Measurements from ENCODE around the gene PDE6A.
"Not testable (repeated sequence)": the region's sequence is repeated elsewhere in the genome, so short reads cannot be mapped to it uniquely, and the experiment has no call there.

The PDE6A gene

DNA sequence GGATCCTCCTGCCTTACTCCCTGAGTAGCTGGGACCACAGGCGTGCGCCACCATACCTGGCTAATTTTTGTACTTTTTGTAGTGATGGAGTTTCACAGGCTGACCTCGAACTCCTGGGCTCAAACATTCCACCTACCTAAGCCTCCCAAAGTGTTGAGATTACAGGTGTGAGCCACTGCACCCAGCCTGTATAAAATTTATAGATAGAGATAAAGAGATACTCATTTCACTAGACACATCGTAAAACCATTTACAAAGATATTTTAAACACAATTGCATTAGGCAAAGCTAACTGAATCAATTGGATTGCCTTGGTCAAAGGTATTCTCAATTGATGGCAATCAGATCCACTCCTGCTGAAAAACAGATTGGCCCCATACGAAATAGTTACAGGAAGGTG, 52.0 kb downstream of the PDE6A start:
- no peak for DNase-seq

DNA sequence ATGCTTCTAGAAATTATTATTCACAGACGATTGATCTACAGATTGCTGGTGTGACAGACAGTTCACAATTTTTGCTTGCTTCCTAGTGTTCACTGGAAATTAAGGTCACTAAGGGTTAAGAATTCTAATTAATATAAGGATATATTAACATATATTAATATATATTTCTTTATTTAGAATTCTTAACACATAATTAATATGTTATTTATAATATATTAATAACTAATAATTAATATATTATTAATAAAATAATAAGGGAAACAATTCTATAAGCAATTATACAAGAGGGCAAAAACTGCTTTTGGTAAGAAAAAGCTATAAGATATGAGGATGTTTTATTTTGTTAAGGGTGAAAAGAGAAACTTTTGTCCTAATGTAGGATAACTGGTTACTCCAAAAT, 56.3 kb downstream of the PDE6A start:
- no peak for DNase-seq

DNA sequence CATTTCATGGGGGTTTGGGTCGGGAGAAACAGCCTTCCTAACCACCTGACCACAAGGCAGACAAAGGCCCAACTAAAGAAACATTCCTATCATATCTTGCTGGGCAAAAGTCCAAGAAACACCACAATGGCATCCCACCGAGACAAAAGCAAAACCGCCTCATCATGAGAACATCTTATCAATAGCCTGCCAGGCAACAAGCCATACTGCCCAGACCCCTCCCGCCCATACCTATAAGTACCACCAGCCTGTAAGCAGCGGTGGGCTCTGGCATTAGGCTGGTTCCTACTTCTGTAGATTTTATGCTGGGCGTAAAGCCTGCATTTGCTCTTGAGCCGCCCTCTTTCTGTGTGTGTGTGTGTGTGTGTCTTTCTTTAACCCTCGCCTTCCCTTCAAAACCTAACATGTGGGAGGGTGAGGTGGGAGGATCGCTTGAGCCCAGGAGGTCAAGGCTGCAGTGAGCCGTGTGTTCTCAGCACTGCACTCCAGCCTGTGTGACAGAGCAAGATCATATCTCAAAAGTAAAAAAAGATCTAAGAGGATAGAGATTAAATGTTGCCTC, 56.9 kb downstream of the PDE6A start:
- no peak for DNase-seq

DNA sequence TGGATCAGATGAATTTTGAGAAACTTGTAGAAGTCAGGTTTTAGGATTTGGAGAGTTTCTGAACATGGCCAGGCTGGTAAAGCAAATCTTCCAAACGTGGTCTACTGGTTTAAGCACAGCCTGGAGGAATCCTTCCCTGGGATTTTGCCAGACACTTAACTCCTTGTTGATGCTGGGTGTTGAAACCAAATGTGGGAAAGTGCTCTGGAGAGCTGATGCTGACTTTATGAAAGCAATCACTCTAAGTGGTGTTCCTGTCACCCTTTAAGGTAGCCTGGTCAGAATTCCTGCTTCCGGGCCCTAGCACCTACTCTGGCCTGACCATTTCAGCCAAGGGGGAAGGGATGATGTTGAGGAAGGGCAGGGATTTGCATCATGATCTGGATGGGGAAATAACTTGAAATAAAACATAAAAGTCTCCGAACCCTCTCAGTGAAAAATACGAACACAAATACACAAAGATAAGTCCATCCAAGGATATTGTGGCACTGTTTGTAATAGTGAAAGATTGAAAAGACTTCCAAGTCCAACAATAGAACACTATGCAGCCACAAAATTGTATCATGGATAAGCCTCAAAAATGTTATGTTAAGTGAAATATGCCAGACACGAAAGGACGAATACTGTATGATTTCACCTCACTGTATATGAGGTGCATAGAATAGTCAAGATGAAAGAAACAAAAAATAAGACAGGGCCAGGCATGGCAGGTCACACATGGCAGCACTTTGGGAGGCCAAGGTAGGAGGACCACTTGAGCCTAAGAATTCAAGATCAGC, 57.7 kb downstream of the PDE6A start:
- DNase-seq, result no peak

DNA sequence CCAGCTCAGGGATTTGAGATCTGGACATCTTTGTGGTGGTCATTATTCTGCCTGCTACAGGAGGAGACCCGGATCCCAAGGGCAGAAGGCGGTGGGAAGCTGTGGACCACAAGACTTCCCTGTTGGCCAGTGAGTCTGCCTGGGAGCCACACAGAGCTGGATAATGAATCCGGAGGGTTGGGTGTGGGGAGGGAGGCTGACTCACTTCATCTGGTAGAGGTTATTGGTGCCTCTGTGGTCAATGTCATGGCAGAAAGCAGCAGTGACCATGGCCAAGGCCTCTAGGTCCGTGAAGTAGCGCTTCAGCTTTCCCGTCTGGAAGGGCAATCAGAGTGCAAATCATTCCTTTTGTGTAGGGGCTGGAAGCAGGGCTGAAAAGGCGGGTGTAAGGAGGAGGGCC, 58.5 kb downstream of the PDE6A start:
- no peak for DNase-seq

DNA sequence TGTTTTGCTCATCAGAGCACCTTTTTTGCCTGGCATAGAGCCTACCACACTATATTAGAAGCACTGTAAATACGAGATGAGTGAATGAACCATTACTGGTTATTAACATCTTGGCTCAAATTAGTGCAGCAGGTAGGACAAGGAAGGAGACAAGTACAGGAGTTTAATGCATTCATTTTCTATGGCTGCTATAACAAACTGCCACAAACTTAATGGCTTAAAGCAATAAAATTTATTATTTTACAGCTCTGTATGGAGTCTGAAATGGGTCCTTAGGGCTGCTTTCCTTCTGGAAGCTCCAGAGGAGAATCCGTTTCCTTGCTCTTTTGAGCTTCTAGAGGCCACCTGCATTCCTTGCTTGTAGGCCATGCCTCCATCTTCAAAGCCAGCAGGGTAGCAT, 59.1 kb downstream of the PDE6A start:
- no peak for DNase-seq

DNA sequence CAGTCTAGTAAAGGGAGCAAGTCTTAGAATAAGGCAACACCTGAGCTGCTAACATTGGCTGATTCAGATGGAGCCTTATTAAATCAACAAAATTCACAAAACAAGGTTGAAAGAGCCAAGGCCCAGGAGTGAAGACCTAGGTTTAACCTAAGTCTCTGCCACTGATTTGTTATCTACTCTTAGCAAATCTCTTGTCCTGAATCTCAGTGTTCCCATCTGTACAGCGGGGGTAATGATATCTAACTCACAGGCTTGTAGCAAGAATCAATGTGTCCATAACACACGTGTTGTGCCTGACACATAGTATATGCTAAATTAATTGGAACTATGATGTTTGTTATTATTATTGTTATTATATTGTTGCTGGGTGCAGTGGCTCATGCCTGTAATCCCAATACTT, 61.0 kb downstream of the PDE6A start:
- DNase-seq, result no peak

DNA sequence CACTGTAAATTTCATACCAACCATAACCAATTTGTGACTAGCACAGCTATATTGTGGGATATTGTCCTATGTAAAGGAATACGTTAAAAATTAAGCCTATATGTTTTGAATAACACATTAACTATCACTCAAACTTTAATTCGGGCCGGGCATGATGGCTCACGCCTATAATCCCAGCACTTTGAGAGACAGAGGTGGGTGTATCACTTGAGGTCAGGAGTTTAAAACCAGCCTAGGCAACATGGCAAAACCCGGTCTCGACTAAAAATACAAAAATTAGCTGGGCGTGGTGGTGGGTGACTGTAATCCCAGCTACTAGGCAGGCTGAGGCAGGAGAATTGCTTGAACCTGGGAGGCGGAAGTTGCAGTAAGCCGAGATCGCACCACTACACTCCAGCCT, 62.0 kb downstream of the PDE6A start:
- not testable (repeated sequence) for DNase-seq

DNA sequence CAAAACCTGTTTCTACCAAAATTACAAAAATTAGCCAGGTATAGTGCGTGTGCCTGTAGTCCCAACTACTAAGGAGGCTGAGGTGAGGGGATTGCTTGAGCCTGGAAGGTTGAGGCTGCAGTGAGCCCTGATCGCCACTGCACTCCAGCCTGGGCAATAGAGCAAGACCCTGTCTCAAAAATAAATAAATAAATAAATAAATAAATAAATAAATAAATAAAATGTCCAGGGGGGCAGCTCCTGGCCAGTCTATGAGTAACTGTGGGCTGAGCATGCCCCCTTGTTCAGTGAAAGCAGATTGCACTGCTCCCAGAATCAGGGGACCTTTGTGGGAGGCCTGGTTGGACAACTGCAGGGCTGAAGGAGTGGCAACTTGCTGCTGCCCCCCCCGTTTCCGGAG, 62.7 kb downstream of the PDE6A start:
- DNase-seq, result no peak

DNA sequence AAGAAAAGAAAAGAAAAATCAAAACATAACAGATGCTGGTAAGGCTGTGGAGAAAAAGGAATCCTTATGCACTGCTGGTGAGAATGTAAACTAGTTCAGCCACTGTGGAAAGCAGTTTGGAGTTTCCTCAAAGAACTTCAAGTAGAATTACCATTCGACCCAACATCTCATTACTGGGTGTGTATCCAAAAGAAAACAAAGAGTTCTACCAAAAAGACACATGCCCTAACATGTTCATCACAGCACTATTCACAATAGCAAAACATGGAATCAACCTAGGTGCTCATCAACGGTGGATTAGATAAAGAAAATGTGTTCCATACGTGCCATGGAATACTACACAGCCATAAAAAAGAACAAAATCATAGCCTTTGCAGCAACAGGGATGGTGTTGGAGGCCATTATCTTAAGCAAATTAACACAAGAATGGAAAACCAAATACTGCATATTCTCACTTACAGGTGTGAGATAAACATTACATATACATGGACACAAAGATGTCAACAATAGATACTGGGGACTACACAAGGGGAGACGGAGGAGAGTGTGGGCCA, 63.4 kb downstream of the PDE6A start:
- no peak for DNase-seq

DNA sequence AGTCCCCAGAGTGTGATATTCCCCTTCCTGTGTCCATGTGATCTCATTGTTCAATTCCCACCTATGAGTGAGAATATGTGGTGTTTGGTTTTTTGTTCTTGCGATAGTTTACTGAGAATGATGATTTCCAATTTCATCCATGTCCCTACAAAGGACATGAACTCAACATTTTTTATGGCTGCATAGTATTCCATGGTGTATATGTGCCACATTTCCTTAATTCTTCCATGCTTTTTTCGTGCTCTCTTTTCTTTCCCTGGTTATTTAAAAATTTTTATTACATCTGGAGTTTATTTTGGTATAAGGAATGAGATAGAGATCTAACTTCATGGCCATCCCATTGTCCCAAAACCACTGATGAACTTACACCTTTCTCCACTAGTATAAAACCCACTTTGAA, 65.0 kb downstream of the PDE6A start:
- not testable (repeated sequence) for DNase-seq

DNA sequence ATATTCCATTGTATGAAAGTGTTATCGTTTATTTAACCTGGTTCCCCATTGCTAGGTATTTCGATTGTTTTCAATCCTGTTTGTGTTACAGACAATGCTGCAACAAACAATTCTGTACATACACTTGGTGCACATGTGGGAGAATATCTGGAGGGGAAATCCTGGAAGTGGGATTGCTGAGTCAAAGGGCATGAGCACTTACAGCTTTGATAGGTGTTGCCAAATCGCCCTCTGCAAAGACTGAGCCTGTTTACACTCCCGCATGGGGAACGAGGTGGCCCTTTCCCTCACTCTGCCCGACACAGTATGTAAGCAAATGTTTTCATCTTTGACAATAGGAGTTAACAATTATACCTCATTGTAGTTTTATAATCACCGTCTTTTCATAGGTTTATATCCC, 66.2 kb downstream of the PDE6A start:
- no peak for DNase-seq

DNA sequence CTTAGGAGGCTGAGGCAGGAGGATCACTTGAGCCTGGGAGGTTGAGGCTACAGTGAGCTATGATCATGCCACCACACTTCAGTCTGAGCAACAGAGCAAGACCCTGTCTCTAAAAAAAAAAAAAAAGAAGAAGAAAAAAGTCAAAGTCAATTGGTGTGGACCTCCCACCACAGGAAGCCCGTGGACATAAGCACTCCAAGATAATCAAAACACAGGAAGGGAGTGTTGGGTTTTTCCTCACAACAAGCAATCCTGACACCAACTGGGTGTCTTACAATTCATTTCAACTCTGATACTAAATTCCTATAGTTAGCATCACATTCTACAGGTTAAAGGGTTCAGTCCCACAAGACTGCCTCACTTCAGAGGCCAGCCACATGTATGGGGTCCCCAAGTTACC, 70.7 kb downstream of the PDE6A start:
- DNase-seq, result no peak

DNA sequence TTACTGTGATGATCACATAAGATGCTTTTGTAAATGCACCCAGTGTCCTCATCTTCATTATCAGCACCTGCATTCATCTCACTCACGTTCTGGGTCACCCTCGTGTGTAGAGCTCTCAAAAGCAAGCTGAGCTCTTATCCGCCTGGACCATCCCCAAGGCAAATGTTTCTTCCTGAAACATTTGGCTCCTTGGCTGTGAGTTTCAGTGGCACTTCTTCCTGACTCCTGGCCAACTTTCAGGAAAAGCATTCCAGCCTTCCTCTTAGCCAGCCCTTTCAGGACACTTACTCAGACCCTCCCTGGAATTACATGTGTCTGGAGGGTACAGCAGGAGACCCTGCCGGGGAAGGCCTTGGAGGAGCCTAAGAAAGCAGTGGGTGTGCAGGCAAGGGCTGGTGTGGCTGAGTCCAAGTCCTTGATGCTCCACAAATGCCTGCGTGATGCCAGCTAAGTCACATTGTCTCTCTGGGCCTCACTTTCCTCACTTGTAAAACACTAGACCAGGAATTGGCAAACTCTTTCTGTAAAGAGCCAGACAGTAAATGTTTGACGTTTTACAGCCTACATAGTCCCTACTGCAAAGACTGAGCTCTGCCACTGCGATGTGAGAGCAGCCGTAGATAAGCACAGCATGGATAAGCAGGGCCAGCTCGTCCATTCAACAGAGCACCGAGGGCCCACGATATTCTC, 72.1 kb downstream of the PDE6A start:
- DNase-seq, result no peak

DNA sequence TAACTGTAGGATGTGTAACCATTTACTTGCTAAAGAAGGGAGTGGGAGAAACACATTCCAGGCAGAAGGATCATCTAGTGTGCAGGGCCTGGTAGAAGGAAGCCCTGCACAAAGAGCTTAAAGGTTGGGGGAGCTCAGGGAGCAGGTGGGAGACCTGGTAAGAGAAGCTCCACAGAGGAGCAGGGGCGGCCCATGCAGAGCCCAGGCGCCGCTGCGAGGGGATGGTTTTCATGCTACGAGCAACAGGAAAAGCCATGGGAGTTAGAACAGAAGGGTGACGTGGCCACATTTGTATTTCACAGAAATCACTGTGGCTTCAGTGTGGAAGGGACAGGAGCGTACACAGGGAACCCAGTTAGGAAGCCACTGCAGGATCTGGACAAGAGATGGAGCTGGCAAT, 73.1 kb downstream of the PDE6A start:
- DNase-seq, result no peak

DNA sequence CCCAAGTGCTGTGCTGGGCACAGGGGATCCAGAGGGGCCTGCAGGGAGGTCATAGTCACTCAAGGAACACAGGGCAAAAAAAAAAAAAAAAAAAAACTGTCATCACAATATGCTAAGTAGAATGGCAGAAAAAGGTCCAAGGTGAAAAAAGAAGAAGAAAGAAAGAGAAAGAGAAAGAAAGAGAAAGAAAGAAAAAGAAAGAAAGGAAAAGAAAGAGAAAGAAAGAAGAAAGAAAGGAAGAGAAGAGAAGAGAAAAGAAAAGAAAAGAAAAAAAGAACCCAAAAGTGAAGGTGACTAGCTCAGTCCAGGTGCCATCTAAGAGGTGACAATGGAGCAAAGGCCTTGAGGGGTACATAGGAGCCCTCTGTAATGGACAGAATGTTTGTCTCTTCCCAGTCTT, 73.9 kb downstream of the PDE6A start:
- no peak for DNase-seq

DNA sequence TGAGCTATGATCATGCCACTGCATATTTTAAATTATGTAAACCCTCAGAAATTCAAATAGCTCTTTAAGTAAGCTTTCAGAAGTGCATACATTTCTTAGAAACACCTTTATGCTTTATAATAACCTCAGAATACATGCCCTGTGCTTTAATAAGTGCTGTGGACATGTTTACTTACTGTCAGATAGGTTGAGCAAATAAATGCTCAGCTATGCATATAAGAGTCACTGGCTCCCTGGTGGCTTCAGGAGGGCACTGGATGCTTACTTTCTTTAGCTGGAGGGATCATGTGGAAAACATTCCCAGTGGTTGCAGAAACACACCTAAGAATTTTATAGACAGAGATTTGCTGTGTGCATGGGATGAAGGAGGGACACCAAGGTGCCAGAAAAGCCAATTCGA, 74.4 kb downstream of the PDE6A start:
- DNase-seq, result no peak

DNA sequence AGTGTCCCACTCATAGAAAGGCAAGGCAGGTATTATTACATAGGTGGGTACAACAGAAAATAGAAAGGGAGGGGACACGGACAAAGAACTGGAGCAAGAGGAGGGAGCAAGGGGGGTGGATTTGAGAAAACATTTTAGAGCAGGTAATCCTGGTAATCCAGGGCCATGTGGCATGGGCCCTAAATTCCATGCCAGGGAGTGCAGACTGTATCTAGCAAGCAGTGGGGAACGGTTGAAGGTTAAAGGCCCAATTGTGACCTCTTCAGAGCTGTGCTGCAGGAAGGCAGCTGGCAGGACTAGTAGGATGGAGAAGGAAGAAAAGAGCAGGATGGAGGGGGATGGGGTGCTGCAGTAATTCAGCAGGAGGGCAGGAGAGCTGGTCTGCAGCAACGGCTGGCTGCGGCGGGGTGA, 75.2 kb downstream of the PDE6A start:
- DNase-seq, result no peak

DNA sequence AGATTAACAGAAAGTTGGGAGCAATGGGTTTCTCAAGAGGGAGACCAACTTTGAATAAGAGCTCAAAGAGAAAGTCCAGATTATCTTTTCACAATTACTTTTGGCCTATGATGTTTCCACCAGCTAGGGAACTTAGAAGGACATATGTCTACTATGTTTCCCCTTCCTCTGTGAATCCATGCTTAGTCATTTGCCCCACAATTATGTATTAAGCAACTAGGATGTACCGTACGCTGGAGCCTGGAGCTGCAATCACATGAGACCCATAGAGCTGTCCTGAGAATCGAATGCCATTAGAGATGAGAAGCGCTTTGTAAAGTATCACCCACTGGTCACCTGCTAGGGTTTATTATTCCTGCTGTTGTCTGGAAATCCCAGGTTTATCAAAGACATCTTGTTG, 78.8 kb downstream of the PDE6A start:
- DNase-seq, result no peak

DNA sequence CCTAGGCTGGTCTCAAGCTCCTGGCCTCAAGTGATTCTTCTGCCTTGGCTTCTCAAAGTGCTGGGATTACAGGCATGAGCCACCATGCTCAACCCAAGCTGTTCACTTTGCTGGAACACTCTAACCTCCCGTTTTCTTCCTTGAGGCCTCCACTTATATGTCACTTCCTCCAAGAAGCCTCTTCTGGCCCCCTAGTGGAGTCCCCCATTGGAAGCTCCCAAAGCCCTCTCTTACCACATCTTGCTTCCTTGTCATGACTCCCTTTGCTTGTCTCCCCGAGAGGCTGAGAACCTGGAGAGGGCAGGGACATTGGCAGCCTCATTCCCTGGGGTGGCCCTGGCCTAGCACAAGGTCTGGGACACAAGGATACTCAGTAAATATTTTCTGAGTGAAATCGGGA, 80.8 kb downstream of the PDE6A start:
- no peak for DNase-seq

DNA sequence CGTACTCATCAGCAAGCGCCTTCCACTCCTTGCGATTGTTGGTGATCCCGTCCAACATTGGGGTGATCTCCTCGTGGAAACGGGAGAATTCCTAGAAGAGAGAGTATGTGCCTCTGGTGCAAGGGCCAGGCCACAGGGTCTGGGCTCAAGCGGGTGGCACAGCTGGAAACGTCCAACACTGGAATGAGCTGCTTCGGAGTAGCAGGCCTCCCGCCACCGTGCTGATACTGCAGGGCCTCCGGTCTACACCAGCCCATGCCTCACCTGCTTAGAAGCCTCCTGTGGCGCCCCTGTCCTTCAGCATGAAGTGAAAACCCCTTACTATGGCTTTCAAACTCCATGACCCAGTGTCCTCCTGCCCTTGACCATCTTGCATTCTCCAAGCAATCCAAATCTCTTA, 81.4 kb downstream of the PDE6A start:
- no peak for DNase-seq

DNA sequence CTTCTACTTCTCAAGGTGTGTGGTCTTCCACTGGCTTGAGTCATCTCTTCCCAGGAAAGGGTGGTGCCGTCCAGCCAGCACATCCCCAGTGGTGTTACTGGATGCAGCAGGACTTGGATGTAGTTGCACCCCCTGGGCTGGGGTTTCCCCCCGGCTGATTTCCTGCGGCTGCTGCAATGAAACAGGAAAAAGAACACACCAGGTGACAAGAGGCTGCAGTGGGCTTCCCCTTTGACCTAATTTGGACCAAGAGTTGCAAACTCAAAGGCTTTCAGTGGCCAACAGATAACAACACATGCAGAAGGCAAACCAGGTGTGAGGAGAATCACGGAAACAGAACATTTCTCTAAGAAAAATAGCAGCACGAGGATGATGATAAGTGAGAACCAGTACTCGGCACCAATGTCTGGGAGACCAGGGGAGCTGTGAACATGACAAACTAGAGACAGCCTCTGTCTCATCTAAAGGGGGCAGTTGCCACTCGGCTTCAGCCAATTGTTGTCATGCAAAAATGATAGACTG, 83.7 kb downstream of the PDE6A start:
- DNase-seq, result no peak

DNA sequence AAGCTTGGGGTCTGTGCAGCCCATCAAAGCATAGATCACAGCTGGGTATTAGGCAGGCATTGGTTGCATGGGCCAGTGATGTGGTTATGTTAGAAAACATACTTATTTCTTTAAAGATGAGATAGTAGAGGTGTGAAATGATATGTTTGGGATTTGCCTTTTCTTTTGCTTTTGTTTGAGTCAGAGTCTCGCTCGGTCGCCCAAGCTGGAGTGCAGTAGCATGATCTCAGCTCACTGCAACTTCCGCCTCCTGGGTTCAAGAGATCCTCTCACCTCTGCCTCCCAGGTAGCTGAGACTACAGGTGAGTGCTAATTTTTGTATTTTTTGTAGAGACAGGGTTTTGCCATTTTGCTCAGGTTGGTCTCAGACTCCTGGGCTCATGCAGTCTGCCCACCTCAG, 84.8 kb downstream of the PDE6A start:
- no peak for DNase-seq

DNA sequence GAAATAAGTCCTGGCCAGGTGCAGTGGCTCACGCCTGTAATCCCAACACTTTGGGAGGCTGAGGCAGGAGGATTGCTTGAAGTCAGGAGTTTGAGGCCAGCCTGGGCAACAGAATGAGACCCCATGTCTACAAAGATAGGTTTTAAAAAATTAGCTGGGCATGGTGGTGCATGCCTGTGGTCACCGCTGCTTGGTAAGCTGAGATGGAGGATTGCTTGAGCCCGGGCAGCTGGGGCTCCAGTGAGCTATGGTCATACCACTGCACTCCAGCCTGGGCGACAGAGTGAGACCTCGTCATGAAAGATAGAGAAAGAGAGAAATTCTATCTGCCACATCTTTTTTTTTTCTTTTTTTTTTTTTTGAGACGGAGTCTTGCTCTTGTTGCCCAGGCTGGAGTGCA, 86.1 kb downstream of the PDE6A start:
- not testable (repeated sequence) for DNase-seq

All from NCI-H524 (cell line).